Colonic mucosa (tissue), 4 donors: ENCODE results near the gene IGFL1. TPM values are rescaled to one million over a fixed set of nuclear protein-coding genes. Genes with fewer than 3 reads are reported as not detected.

Experiments used
- DNase-seq: peaks from one replicate; pipeline ENCODE4 v3.0.0-alpha.2; 2020
- H3K27ac ChIP-seq: fragments of 200-600 bp; one replicate; pipeline ENCODE4 v1.8.0; 2021
- H3K27me3 ChIP-seq: fragments of 200-600 bp; one replicate; pipeline ENCODE4 v1.8.0; 2021
- H3K36me3 ChIP-seq: fragments of 200-600 bp; one replicate; pipeline ENCODE4 v1.8.0; 2021
- H3K4me1 ChIP-seq: fragments of 200-600 bp; one replicate; pipeline ENCODE4 v1.8.0; 2021; ENCODE audit warnings: mild to moderate bottlenecking
- H3K4me3 ChIP-seq: fragments of 200-600 bp; one replicate; pipeline ENCODE4 v1.8.0; 2021
- H3K9ac ChIP-seq, 2 donors: one replicate each; pipeline ENCODE4 v1.7.0; 2013; ENCODE audit warnings: control low read depth in 2 of 2, low read depth in 2 of 2, low read length in 2 of 2
- H3K9me3 ChIP-seq: fragments of 200-600 bp; one replicate; pipeline ENCODE4 v1.8.0; 2021
- CTCF ChIP-seq: fragments of 200-600 bp; IDR thresholded peaks from one replicate; pipeline ENCODE4 v1.8.0; 2022; ENCODE audit warnings: antibody characterized with exemption, mild to moderate bottlenecking
- intact Hi-C: fragments of 100-400 bp; cut with DNase I; formaldehyde crosslinking; loops from one replicate; pipeline ENCODE4 v1.14.1; 2022
- total RNA-seq, 2 donors: library from RNA; stranded (reverse); fragmentation: NEBNext Ultra II Directional in 1 of 2; extraction: Animal tissue kit (Norgen Biotek cat#: 25700) in 1 of 2; gene quantifications; one replicate each; pipeline ENCODE4 v1.2.1, GENCODE V29; 2021
- donor health status: healthy.
- donor health status: DM: no; HTN: no; CAD: no.
- donor health status: DM: no; HTN: no; CAD: no.

IGFL1 gene
- total RNA-seq, 2 donors from 2014 or later: not detected

- no peaks in the 10 kb centered on the region for H3K4me1 ChIP-seq
- H3K27ac ChIP-seq: no peak overlapping the region
- H3K36me3 ChIP-seq: no peaks in the 10 kb centered on the region
- no peak for TF ChIP-seq CTCF
- H3K9me3 ChIP-seq: no peaks in the 10 kb centered on the region
- no peak overlapping the region for H3K9ac ChIP-seq
- no peak for DNase-seq
- intact Hi-C loops: no loop called here
- H3K4me3 ChIP-seq: no peak overlapping the region
- H3K27me3 ChIP-seq: no peaks in the 10 kb centered on the region
Observed at GRCh38 chr19:46216612-46217011, 12.9 kb upstream of the IGFL1 start.

- intact Hi-C loops: no loop called here
- Histone ChIP-seq H3K9ac (no peak overlapping the region), H3K27ac (no peak overlapping the region), H3K36me3 (no peaks in the 10 kb centered on the region), H3K27me3 (no peaks in the 10 kb centered on the region), H3K9me3 (no peaks in the 10 kb centered on the region), H3K4me3 (no peak overlapping the region), H3K4me1 (no peaks in the 10 kb centered on the region)
- TF ChIP-seq CTCF: no peak
- DNase-seq: no peak
Observed at GRCh38 chr19:46217476-46217875, 12.1 kb upstream of the IGFL1 start.

GRCh38 chr19:46218160-46218559, 11.4 kb upstream of the IGFL1 start:
- Histone ChIP-seq H3K4me3 (no peak overlapping the region), H3K9ac (no peak overlapping the region), H3K27me3 (no peaks in the 10 kb centered on the region), H3K9me3 (no peaks in the 10 kb centered on the region), H3K27ac (no peak overlapping the region), H3K4me1 (no peaks in the 10 kb centered on the region), H3K36me3 (no peaks in the 10 kb centered on the region)
- peak; percentile 24 for DNase-seq
- intact Hi-C loops: no loop called here
- TF ChIP-seq CTCF: no peak

- Histone ChIP-seq H3K27me3 (no peaks in the 10 kb centered on the region), H3K27ac (no peak overlapping the region), H3K9me3 (no peaks in the 10 kb centered on the region), H3K36me3 (no peaks in the 10 kb centered on the region), H3K9ac (no peak overlapping the region), H3K4me3 (no peak overlapping the region), H3K4me1 (no peaks in the 10 kb centered on the region)
- no peak for DNase-seq
- TF ChIP-seq CTCF: no peak
- intact Hi-C loops: no loop called here
Observed at GRCh38 chr19:46220038-46220615, 9.4 kb upstream of the IGFL1 start.

GRCh38 chr19:46221152-46221551, 8.4 kb upstream of the IGFL1 start:
- no peaks in the 10 kb centered on the region for H3K27me3 ChIP-seq
- intact Hi-C loops: no loop called here
- H3K4me3 ChIP-seq: no peak overlapping the region
- DNase-seq: no peak
- H3K36me3 ChIP-seq: no peaks in the 10 kb centered on the region
- H3K9ac ChIP-seq: no peak overlapping the region
- no peaks in the 10 kb centered on the region for H3K4me1 ChIP-seq
- TF ChIP-seq CTCF: no peak
- no peak overlapping the region for H3K27ac ChIP-seq
- H3K9me3 ChIP-seq: no peaks in the 10 kb centered on the region
